Transverse colon (tissue), 4 donors: ENCODE measurements around the gene SELENOS. TPM values are rescaled to one million over a fixed set of nuclear protein-coding genes. Genes with fewer than 3 reads are reported as not detected.

ENCODE experiments used
- DNase-seq: peaks from one replicate; pipeline ENCODE4 v3.0.0-alpha.2; 2019
- H3K27ac ChIP-seq, 4 donors: fragments of 200-600 bp; sonication (generic); 2 replicates each; pipeline ENCODE4 v1.5.1; 2016 to 2018; ENCODE audit warnings: inconsistent platforms in 4 of 4
- H3K27me3 ChIP-seq: fragments of 200-600 bp; sonication (generic); 2 replicates; pipeline ENCODE4 v1.5.1; 2017; ENCODE audit warnings: inconsistent platforms
- H3K36me3 ChIP-seq, 4 donors: fragments of 200-600 bp; sonication (generic); 2 replicates each; pipeline ENCODE4 v1.5.1; 2017 to 2019; ENCODE audit warnings: inconsistent platforms in 4 of 4
- H3K4me1 ChIP-seq, 4 donors: fragments of 200-600 bp; sonication (generic); 2 replicates each; pipeline ENCODE4 v1.5.1; 2017 to 2020; ENCODE audit warnings: inconsistent platforms in 4 of 4
- H3K4me3 ChIP-seq, 4 donors: fragments of 200-600 bp; sonication (generic); 1 replicate in 1 of 4; 2 replicates in 3 of 4; pipeline versions ENCODE4 v1.5.1 to v1.6.1; 2017 to 2019; ENCODE audit warnings: inconsistent platforms in 4 of 4
- H3K9me3 ChIP-seq, 2 donors: fragments of 200-600 bp; sonication (generic); 2 replicates each; pipeline ENCODE4 v1.5.1; 2017 to 2019; ENCODE audit warnings: inconsistent platforms in 2 of 2
- EP300 ChIP-seq: sonication (generic); formaldehyde crosslinking; IDR thresholded peaks from one replicate; pipeline ENCODE4 v1.6.1; 2017; ENCODE audit warnings: antibody characterized with exemption, low read depth
- POLR2A ChIP-seq: fragments of 450-650 bp; IDR thresholded peaks from one replicate; pipeline ENCODE4 v1.6.1; 2016; ENCODE audit warnings: antibody characterized with exemption, mild to moderate bottlenecking, moderate library complexity
- POLR2AphosphoS5 ChIP-seq, 3 donors: sonication (generic); formaldehyde crosslinking; IDR thresholded peaks; one replicate each; pipeline ENCODE4 v1.6.1; 2016; ENCODE audit warnings: antibody characterized with exemption in 3 of 3
- WGBS, 2 donors: methylation state at CpG; one replicate each; pipeline ENCODE4 v1.1.5; 2018; ENCODE audit warnings: low coverage in 1 of 2; 5-methylcytosine and 5-hydroxymethylcytosine counted together
- in situ Hi-C, 4 donors: fragments of 200-750 bp; cut with MboI; loops; one replicate each; pipeline versions ENCODE4 v1.15.0 to v1.15.1; 2017; ENCODE audit warnings: low sequenced_read_pairs in 3 of 4, low pct_ligation_motif_present in 1 of 4, low pct_unique_long_range_greater_than_20kb in 1 of 4
- intact Hi-C: fragments of 100-400 bp; cut with DNase I; formaldehyde crosslinking; loops from one replicate; pipeline ENCODE4 v1.15.1; 2023; ENCODE audit warnings: low total_unique reads
- total RNA-seq, 4 donors: library from RNA; depleted of rRNA; stranded (reverse); fragments of >200 nt; gene quantifications; one replicate each; pipeline ENCODE4 v1.1.0, GENCODE V29; 2016
- TF ChIP-seq, protein P1 (sequence below), 5 experiments: fragments of 200-600 bp in 3 of 5; fragments of 450-650 bp in 2 of 5; sonication (generic) in 3 of 5; IDR thresholded peaks; 1 replicate in 2 of 5; 2 replicates in 3 of 5; pipeline ENCODE4 v1.5.1; 2016 to 2017; ENCODE audit warnings: antibody characterized with exemption in 5 of 5, inconsistent platforms in 3 of 5, mild to moderate bottlenecking in 2 of 5, moderate library complexity in 1 of 5

Gene SELENOS
- total RNA-seq, 4 donors from 2014 or later, result 24.9 to 128 (median 120) TPM

DNA sequence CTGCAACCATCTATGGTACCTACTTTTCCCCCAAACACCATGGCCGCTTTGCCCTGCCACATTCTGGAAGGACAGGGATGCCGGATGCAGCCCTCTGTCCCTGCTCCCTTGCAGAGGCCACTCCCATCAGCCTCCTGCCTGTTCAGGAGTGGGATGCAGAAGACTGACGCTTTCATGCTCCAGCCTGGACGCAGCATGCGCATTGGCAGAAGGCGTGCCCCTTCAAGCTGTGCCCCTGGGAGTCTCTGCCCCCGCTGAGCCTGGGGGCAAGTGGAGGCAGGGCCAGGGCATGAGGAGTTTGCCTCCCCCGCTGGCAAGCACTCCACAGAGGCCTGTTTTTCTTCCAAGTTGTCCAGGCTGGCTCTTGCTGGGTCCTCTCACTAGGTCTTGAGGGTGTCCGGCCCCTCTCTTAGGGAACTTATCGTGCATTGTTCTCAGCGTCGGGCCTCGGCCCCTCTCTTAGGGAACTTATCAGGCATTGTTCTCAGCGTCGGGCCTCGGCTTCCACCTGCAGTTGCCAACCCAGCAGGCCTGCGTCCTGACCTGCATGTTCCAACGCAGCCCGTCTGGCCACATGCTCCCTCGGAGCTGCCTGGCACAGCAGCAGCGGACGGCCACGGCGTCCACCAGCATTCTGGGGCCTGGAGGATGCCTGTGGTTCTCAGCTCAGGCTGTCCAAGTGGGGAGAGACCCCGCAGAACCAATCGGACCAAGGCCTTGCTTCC, 32.3 kb upstream of the SELENOS start:
- Histone ChIP-seq H3K27ac (no peak overlapping the region), H3K9me3 (no peaks in the 10 kb centered on the region), H3K4me1 (no peaks in the 10 kb centered on the region), H3K4me3 (no peak overlapping the region), H3K27me3 (no peaks in the 10 kb centered on the region), H3K36me3 (no peaks in the 10 kb centered on the region)
- 90% methylated on average over 26 of the region's 26 CpGs; no CpG with 5 or more reads in 1 of the 2 donors for WGBS, 2 donors
- in situ Hi-C loops (loop anchor here in 1 of 4 donors (25.0 kb wide), 1 partner anchor 178 kb away; the partner anchor contains the start of gene PCSK6), intact Hi-C loops (no loop called here)
- peak; percentile 1 for DNase-seq
- TF ChIP-seq, protein P1, sequence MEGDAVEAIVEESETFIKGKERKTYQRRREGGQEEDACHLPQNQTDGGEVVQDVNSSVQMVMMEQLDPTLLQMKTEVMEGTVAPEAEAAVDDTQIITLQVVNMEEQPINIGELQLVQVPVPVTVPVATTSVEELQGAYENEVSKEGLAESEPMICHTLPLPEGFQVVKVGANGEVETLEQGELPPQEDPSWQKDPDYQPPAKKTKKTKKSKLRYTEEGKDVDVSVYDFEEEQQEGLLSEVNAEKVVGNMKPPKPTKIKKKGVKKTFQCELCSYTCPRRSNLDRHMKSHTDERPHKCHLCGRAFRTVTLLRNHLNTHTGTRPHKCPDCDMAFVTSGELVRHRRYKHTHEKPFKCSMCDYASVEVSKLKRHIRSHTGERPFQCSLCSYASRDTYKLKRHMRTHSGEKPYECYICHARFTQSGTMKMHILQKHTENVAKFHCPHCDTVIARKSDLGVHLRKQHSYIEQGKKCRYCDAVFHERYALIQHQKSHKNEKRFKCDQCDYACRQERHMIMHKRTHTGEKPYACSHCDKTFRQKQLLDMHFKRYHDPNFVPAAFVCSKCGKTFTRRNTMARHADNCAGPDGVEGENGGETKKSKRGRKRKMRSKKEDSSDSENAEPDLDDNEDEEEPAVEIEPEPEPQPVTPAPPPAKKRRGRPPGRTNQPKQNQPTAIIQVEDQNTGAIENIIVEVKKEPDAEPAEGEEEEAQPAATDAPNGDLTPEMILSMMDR (IDR thresholded peaks at IDR 0.05), result no peak
- TF ChIP-seq EP300, result no peak
- TF ChIP-seq POLR2AphosphoS5 (IDR thresholded peaks at IDR 0.05), result no peak
- no peak for TF ChIP-seq POLR2A

DNA sequence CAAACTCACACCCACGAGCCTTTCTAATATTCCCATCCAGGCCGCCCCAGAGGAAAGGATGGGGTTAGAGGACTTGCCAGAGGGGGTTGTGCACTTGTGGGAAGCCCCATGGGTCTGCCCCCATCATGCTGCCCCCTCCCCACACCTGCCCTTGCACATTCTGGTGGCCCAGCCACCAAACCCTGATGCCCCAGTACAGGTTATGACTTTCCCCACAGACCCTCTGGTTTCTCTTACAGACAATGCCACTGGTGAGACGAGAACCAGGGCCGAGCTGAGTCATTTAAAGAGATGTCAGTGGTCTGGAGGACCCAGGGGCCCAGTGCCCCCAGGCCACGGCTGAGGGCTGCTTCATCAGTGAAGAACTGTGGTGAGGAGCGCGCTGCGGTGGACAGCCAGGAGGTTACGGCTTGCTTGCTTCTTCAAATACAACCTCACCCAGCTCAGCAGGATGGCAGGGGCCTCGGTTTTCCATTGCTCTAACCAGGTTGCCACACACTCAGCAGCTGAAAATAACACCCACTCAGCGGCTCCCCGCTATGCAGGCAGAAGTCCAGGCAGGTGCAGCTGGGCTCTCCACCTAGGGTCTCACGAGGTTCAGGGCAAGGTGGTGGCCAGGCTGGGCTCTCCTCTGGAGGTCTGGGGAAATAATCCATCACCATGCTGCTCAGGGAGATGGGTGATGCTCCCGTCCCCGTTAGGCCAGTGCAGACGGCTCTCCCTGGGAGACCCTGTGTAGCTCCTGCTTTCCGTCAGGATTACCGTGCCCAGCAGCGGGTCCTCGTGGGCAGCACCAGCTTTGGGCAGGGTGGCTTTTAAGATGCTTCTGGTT, 31.5 kb upstream of the SELENOS start:
- WGBS, 2 donors, result 92% methylated on average over 20 of the region's 20 CpGs; no CpG with 5 or more reads in 1 of the 2 donors
- in situ Hi-C loops (loop anchor here in 1 of 4 donors (25.0 kb wide), 1 partner anchor 178 kb away; the partner anchor contains the start of gene PCSK6), intact Hi-C loops (no loop called here)
- no peak overlapping the region for H3K4me3 ChIP-seq
- no peak for DNase-seq
- no peaks in the 10 kb centered on the region for H3K36me3 ChIP-seq
- H3K9me3 ChIP-seq, result no peaks in the 10 kb centered on the region
- no peak overlapping the region for H3K27ac ChIP-seq
- no peaks in the 10 kb centered on the region for H3K27me3 ChIP-seq
- no peak for TF ChIP-seq EP300
- no peak for TF ChIP-seq POLR2A
- no peak for TF ChIP-seq POLR2AphosphoS5 (IDR thresholded peaks at IDR 0.05)
- TF ChIP-seq, protein P1 (IDR thresholded peaks at IDR 0.05), result no peak
- H3K4me1 ChIP-seq, result no peaks in the 10 kb centered on the region

GRCh38 chr15:101307897-101308603, 30.8 kb upstream of the SELENOS start:
- H3K4me3 ChIP-seq, result no peak overlapping the region
- H3K4me1 ChIP-seq, result no peaks in the 10 kb centered on the region
- H3K27ac ChIP-seq, result no peak overlapping the region
- no peak for TF ChIP-seq POLR2AphosphoS5 (IDR thresholded peaks at IDR 0.05)
- TF ChIP-seq EP300, result no peak
- TF ChIP-seq, protein P1 (IDR thresholded peaks at IDR 0.05), result no peak
- no peak for TF ChIP-seq POLR2A
- H3K27me3 ChIP-seq, result no peaks in the 10 kb centered on the region
- DNase-seq, result peak; percentile 1
- WGBS, 2 donors, result 80% methylated on average over 14 of the region's 16 CpGs; no CpG with 5 or more reads in 1 of the 2 donors
- in situ Hi-C loops (loop anchor here in 1 of 4 donors (25.0 kb wide), 1 partner anchor 179 kb away; the partner anchor contains the start of gene PCSK6), intact Hi-C loops (no loop called here)
- H3K36me3 ChIP-seq, result no peaks in the 10 kb centered on the region
- no peaks in the 10 kb centered on the region for H3K9me3 ChIP-seq
